ENCODE measurements around the gene CCDC121.

GRCh38 chr2:27655155-27655951 lies 26.5 kb upstream of the CCDC121 start:
- TF ChIP-seq CTCF (IDR thresholded peaks at IDR 0.05) (no peak), POLR2A (IDR thresholded peaks at IDR 0.05) (no peak)

Measured in lower leg skin (tissue), 3 donors.